Stimulated activated naive CD8-positive, alpha-beta T cell treated with anti-CD3 and anti-CD28 coated beads, Interleukin-15, Interleukin-2, amounts not matched to agents 100 ng/mL and 50 ng/mL, for 24 hours (primary cell): ENCODE measurements around the gene ERG.

ENCODE experiments used
- H3K27ac Mint-ChIP-seq: one replicate; pipeline ENCODE4 v1.8.0; 2021; ENCODE audit warnings: mild to moderate bottlenecking, mixed read lengths
- H3K27me3 Mint-ChIP-seq: one replicate; pipeline ENCODE4 v1.8.0; 2021; ENCODE audit warnings: mixed read lengths
- H3K36me3 Mint-ChIP-seq: one replicate; pipeline ENCODE4 v1.8.0; 2021; ENCODE audit warnings: low read depth, mixed read lengths
- H3K4me1 Mint-ChIP-seq: one replicate; pipeline ENCODE4 v1.8.0; 2021; ENCODE audit warnings: low read depth, mixed read lengths
- H3K4me3 Mint-ChIP-seq: one replicate; pipeline ENCODE4 v1.8.0; 2021; ENCODE audit warnings: mild to moderate bottlenecking, mixed read lengths
- H3K9me3 Mint-ChIP-seq: one replicate; pipeline ENCODE4 v1.8.0; 2021; ENCODE audit warnings: mixed read lengths

The ERG gene

DNA sequence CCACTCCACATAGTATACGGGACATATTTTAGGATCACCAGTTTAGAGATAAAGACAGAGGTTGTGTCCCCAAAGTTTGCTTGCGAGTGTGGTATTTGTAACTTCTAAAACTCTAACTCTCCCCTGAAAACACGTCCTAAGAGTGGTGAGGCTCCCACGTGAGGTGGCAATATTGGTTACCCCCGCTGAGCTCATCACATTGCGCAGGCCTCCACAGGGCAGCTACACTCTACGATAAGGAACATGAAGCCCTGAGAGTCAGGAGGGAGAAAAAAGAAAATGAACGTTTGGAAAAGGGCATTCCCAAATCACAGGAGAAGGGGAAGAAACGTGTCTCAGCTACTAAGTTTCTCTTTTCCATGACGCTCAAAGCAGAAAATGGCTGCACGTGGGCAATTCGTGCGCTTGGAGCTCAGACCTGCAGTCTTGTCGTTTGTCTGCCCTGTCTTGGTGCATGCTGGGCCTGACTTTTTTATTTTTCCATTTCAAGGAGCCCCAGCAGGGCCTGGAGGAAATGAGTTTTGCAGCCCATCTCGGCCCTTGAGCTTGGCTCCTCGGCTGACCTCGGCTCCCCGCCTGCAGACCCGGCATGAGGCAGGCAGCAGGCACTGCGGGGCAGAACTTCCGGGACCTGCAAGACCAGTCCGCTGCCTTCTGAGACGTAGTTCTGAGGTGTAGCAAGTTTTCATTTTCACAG, 25.7 kb downstream of the ERG start:
- Mint-ChIP-seq H3K27me3 (peaks cover 44% of the 10 kb centered on the region), H3K4me3 (no peak overlapping the region)

DNA sequence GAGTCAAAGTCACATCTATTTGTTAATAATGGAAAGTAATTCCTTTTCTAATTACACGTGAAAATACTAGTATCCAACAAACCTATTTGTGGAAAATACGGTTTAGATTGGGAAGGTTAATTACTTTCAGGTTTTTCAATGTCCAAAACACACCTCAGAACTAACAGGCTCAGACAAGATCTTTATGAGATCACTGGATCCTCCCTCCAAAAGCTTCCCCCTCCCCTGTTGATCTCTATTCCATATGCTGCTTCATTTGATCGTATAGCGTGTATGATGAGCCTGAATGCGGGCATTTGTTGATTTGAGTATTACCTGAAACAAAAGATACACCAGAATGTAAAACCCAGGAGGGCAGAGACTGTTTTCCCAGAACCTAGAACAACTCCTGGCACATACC, 26.5 kb downstream of the ERG start:
- Mint-ChIP-seq H3K4me3 (no peak overlapping the region), H3K27me3 (peaks cover 46% of the 10 kb centered on the region), H3K36me3 (no peaks in the 10 kb centered on the region), H3K27ac (no peak overlapping the region), H3K9me3 (peaks cover 3% of the 10 kb centered on the region), H3K4me1 (peaks cover 8% of the 10 kb centered on the region)

More for the DNA sequence above, 25.7 kb downstream of the ERG start:
- Mint-ChIP-seq H3K27ac (no peak overlapping the region), H3K9me3 (peaks cover 3% of the 10 kb centered on the region), H3K36me3 (no peaks in the 10 kb centered on the region), H3K4me1 (peaks cover 15% of the 10 kb centered on the region)

- peaks cover 36% of the 10 kb centered on the region for H3K27me3 Mint-ChIP-seq
- peaks cover 3% of the 10 kb centered on the region for H3K4me1 Mint-ChIP-seq
- no peak overlapping the region for H3K4me3 Mint-ChIP-seq
- H3K27ac Mint-ChIP-seq: no peak overlapping the region
- H3K36me3 Mint-ChIP-seq: no peaks in the 10 kb centered on the region
- peaks cover 3% of the 10 kb centered on the region for H3K9me3 Mint-ChIP-seq
These were observed 27.5 kb downstream of the ERG start for GRCh38 chr21:38470755-38471154.

- Mint-ChIP-seq H3K4me3 (no peak overlapping the region), H3K27ac (no peak overlapping the region), H3K4me1 (no peaks in the 10 kb centered on the region), H3K36me3 (no peaks in the 10 kb centered on the region), H3K9me3 (peaks cover 3% of the 10 kb centered on the region), H3K27me3 (peaks cover 31% of the 10 kb centered on the region)
These were observed 28.6 kb downstream of the ERG start for GRCh38 chr21:38469642-38470041.

- H3K27me3 Mint-ChIP-seq: peaks cover 31% of the 10 kb centered on the region
- no peaks in the 10 kb centered on the region for H3K36me3 Mint-ChIP-seq
- no peak overlapping the region for H3K4me3 Mint-ChIP-seq
- peaks cover 3% of the 10 kb centered on the region for H3K9me3 Mint-ChIP-seq
- H3K4me1 Mint-ChIP-seq: no peaks in the 10 kb centered on the region
- no peak overlapping the region for H3K27ac Mint-ChIP-seq
These were observed 29.3 kb downstream of the ERG start for GRCh38 chr21:38468989-38469388.

- Mint-ChIP-seq H3K4me1 (no peaks in the 10 kb centered on the region), H3K9me3 (peaks cover 3% of the 10 kb centered on the region), H3K4me3 (no peak overlapping the region), H3K36me3 (no peaks in the 10 kb centered on the region), H3K27me3 (peaks cover 21% of the 10 kb centered on the region), H3K27ac (no peak overlapping the region)
These were observed 30.4 kb downstream of the ERG start for GRCh38 chr21:38467911-38468310.

DNA sequence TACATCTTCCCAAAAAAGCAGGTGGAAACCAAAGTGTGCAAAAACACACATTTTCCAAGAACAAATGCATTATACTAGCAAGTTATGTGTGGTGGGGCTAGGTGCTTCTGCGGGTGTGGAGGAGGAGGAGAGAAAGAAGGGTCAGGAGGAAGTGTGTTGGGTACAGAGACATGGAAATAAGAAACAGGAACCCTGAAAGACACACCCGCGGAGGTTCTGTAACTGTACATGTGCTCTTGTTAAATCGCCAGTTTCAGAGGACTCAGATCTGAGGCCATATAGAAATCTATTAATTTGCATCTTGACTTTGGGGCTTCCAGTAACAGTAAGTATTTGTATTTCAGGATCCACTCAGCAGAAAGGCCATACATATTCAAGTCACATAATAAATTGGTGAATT, 30.9 kb downstream of the ERG start:
- Mint-ChIP-seq H3K27me3 (peaks cover 21% of the 10 kb centered on the region), H3K4me3 (no peak overlapping the region), H3K4me1 (no peaks in the 10 kb centered on the region), H3K27ac (no peak overlapping the region), H3K36me3 (no peaks in the 10 kb centered on the region), H3K9me3 (peaks cover 3% of the 10 kb centered on the region)

DNA sequence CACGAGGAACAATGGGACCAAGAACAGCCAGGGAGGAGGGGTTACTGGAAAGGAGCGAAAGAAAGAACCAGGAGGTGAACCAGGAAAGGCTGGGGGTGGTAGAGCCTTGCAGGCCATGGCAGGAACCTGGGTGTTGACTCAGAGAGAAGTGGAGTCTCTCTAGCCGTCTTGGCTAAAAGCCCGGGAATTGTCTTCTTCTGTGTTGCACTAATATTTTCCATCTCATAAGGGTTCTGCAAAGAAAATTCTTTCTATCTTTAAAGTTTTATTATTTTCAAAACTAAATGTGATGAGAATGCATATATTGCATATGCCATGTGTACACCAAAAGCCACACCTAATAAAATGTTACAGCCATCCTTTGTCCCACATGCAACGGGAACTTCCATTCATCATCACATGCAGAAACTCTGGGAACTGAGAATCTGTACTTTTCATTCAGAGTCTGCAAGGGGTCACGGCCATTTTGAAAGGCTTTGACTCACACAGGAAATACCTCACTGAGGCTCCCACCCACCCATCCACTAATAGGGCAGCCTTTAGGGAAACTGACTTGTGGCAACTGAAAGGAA, 38.0 kb downstream of the ERG start:
- Mint-ChIP-seq H3K9me3 (no peaks in the 10 kb centered on the region), H3K4me1 (no peaks in the 10 kb centered on the region), H3K27me3 (peaks cover 11% of the 10 kb centered on the region), H3K27ac (no peak overlapping the region), H3K36me3 (no peaks in the 10 kb centered on the region), H3K4me3 (no peak overlapping the region)

GRCh38 chr21:38459490-38459889, 38.8 kb downstream of the ERG start:
- H3K4me3 Mint-ChIP-seq: no peak overlapping the region
- H3K36me3 Mint-ChIP-seq: no peaks in the 10 kb centered on the region
- H3K27ac Mint-ChIP-seq: no peak overlapping the region
- peaks cover 4% of the 10 kb centered on the region for H3K27me3 Mint-ChIP-seq
- no peaks in the 10 kb centered on the region for H3K9me3 Mint-ChIP-seq
- H3K4me1 Mint-ChIP-seq: no peaks in the 10 kb centered on the region

- no peak overlapping the region for H3K4me3 Mint-ChIP-seq
- no peak overlapping the region for H3K27ac Mint-ChIP-seq
- H3K36me3 Mint-ChIP-seq: no peaks in the 10 kb centered on the region
These were observed 42.9 kb downstream of the ERG start for GRCh38 chr21:38455403-38455802.

GRCh38 chr21:38454702-38455101, 43.6 kb downstream of the ERG start:
- H3K27me3 Mint-ChIP-seq: peaks cover 4% of the 10 kb centered on the region
- no peak overlapping the region for H3K27ac Mint-ChIP-seq
- H3K9me3 Mint-ChIP-seq: no peaks in the 10 kb centered on the region
- no peaks in the 10 kb centered on the region for H3K36me3 Mint-ChIP-seq
- no peak overlapping the region for H3K4me3 Mint-ChIP-seq
- no peaks in the 10 kb centered on the region for H3K4me1 Mint-ChIP-seq

More at GRCh38 chr21:38455403-38455802, 42.9 kb downstream of the ERG start:
- Mint-ChIP-seq H3K4me1 (no peaks in the 10 kb centered on the region), H3K9me3 (no peaks in the 10 kb centered on the region), H3K27me3 (peaks cover 4% of the 10 kb centered on the region)

DNA sequence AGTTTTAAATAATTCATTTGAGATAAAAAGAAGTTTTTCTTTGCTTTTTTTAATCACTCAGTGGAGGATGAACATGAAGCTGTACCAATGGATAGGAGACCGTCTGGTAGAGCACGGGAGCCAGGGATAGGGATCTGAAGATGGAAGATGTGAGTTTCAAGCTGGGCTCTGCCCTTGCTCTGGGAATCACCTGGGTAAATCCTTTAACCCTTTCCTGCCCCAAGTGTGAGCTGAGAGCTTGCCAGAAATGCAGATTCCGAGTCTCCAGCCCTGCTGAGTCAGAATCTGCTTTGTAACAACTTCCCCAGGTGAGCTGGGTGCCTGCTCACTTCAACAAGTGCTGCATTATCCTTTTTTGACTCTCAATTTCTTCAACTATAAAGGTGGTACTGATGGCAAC, 44.1 kb downstream of the ERG start:
- Mint-ChIP-seq H3K9me3 (no peaks in the 10 kb centered on the region), H3K27ac (no peak overlapping the region), H3K36me3 (no peaks in the 10 kb centered on the region), H3K27me3 (peaks cover 4% of the 10 kb centered on the region), H3K4me3 (no peak overlapping the region), H3K4me1 (no peaks in the 10 kb centered on the region)

- no peaks in the 10 kb centered on the region for H3K27me3 Mint-ChIP-seq
- no peaks in the 10 kb centered on the region for H3K36me3 Mint-ChIP-seq
- no peaks in the 10 kb centered on the region for H3K9me3 Mint-ChIP-seq
- no peaks in the 10 kb centered on the region for H3K4me1 Mint-ChIP-seq
- H3K4me3 Mint-ChIP-seq: no peak overlapping the region
- no peak overlapping the region for H3K27ac Mint-ChIP-seq
These were observed 49.4 kb downstream of the ERG start for GRCh38 chr21:38448671-38449385.

DNA sequence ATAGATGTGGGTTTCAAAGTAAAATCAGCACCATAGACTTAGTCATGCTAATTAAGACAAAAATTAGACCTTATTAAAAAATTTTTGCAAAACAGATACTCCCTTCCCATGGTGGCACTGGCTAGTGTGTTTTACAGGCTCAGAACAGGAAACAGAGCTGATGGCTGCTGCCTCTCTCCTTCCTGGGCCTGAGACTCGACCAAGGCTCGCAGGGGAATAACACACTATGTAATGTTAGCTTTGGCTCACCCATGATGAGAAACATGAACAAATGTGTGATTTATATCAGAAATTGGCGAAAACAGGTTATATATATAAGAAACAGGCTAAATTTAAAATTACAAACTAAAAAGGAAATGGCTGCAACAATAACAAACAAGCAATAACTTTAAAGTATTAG, 50.7 kb downstream of the ERG start:
- no peaks in the 10 kb centered on the region for H3K9me3 Mint-ChIP-seq
- H3K27me3 Mint-ChIP-seq: peaks cover 3% of the 10 kb centered on the region
- no peak overlapping the region for H3K27ac Mint-ChIP-seq
- H3K4me3 Mint-ChIP-seq: no peak overlapping the region
- H3K4me1 Mint-ChIP-seq: no peaks in the 10 kb centered on the region
- no peaks in the 10 kb centered on the region for H3K36me3 Mint-ChIP-seq

- no peaks in the 10 kb centered on the region for H3K4me1 Mint-ChIP-seq
- no peaks in the 10 kb centered on the region for H3K9me3 Mint-ChIP-seq
- no peaks in the 10 kb centered on the region for H3K36me3 Mint-ChIP-seq
- H3K27me3 Mint-ChIP-seq: peaks cover 3% of the 10 kb centered on the region
- no peak overlapping the region for H3K4me3 Mint-ChIP-seq
- no peak overlapping the region for H3K27ac Mint-ChIP-seq
These were observed 53.6 kb downstream of the ERG start for GRCh38 chr21:38444691-38445090.
